RPMI7951 (cell line): ENCODE measurements around the gene SLC5A12. TPM values are rescaled to one million over a fixed set of nuclear protein-coding genes. Genes with fewer than 3 reads are reported as not detected.

Experiments used
- DNase-seq: peaks from one replicate; pipeline ENCODE4 v3.0.0-alpha.2; 2012; ENCODE audit warnings: low read depth
- total RNA-seq: library from RNA; depleted of rRNA; stranded (reverse); fragments of >200 nt; shearing (Covaris generic); gene quantifications from 2 replicates; pipeline ENCODE4 v1.2.3, GENCODE V29; 2014

Gene SLC5A12
- total RNA-seq, 1 experiment from 2014 or later = not detected

DNA sequence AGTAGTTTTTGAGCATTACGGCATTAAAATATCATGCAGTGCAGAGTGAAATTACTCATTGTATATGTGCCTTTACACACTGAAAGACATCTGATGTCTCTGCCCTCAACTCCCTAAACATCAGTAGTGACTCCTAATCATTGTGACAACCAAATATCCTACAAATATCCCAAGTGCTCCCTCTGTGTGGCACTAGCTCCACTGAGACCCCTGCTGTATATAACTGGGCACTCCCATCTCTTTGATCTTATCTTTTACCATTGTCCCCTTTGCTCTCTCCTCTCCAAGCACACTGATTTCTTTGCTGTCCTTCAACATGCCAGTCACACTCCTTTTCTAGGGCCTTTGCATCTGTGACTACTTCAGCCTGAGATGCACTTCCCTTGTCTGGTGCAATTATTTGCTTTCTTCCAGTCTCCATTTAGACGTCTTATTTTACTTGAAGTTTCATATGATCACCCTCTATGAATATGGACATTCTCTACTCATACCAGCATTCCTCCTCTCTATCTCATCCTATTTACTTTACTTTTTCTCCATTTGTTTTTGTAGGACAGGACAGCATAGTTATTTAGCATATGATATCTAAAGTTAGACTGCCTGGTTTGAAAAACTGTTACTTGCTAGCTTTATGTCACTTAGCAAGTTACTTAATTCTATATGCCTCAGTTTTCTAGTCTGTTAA lies 2.4 kb downstream of the SLC5A12 start:
- DNase-seq = no peak

DNA sequence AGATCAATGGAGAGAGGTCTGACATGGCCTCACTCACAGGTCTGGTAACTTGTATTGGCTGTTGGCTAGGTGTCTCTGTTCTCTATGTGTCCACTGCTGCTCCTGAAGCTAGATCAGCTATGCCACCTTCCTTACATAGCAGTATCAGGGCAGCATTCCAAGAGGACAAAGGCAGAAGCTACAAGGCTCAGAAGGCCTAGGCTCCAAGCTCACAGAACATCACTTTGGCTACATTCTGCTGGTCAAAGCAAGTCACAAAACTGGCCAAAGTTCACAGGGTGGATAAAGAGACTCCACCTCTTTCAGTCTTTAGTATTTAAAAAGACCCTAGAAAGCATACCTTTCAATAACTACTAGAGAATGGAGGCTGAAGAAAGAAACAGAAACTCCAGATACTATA lies 4.1 kb downstream of the SLC5A12 start:
- DNase-seq = no peak

DNA sequence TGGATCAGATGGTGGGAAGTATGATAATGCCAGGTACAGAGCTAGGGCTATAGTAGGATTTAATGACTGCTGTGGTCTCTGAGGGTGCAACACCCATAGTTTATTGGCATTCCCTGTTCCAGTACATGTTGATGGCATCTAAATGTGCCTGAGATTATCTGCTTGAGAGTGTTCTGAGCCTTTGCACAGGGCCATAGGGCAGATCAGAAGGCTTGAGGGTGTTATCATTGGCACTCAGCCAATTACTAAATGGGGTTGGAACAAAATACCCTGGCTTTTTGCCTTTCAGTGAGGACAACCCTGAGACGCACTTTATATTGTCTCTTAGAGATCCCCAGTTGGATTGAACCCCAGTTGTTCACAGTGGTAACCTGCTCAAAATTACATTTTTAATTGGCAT lies 6.7 kb downstream of the SLC5A12 start:
- no peak for DNase-seq

DNA sequence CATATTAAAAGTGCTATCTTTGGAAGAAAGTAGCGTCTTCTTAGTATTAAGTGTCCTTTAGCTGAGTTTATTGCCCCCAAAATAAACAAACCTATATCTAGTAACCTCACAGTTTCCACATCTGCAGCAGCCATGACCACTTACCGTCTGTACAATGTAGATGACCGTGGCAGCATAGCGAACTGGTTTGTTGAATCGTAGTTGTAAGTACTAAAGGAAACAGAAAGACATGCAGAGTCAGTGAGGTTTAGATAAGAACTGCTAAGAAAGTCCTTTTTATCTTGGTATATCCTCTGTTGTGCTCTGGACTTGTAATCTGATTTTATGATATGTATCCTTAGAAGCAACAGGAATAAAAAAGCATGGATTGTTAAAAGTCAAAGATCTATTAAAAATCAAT lies 9.4 kb downstream of the SLC5A12 start:
- no peak for DNase-seq

DNA sequence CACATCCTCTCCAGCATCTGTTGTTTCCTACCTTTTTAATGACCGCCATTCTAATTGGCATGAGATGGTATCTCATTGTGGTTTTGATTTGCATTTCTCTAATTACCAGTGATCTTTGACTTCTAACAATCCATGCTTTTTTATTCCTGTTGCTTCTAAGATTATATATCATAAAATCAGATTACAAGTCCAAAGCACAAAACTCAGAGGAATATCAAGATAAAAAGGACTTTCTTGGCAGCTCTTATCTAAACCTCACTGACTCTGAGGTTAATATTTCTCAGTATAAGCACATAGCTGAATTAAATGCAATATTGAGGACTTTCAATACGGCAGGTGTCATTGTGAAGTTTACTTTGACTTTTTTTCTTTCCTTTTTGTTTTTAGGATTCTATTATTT lies 11.4 kb downstream of the SLC5A12 start:
- no peak for DNase-seq

DNA sequence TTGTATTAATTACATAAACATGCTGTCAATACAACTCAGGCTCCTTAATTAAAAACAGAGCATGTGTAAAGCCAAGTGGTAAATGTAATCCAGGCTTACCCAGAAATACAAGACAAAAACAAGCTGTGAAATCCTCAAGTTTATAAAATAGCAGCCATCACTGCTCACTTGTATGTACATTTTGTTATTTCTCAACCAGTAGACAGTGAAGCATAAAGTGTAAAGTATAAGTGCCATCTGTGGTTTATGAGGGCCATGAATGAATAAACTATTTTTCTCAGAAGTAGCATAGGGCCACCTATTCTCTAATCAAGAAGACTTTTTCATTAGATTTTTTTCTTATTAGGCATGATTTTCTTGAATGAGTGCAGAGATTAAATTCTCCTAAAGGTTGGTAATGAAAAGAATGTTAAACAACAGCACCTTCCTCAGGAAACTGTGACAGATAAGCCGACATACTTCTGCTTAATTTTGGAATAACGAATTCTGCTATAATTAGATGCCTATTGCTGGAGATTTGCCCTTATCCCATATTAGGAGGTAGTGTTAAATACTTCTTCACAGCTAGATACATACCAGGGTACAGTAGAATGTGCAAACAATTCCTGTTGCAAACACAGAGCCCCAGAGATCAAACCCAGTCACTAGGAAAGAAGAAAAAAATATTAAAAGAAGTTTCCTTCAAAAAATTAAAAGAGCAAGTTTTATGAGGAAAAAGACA lies 13.0 kb downstream of the SLC5A12 start:
- no peak for DNase-seq

DNA sequence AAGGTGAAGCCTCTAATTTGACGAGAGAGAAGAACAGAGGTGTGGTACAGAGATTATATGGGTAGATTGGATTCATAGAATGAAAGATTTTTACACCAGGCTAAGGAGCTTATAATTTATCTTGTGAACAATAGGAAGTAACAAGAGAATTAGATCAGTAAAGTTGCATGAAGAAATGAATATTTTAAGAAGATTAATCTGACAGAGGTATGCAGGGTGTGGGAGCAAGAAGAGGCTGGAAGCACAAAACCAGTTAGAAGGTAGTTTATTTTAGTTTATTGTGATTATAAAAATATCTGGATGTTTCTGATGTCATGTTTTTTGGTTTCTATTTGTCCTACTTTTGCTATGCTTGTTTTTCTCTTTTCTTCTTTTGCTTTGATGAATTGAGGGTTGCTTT lies 15.7 kb downstream of the SLC5A12 start:
- no peak for DNase-seq

DNA sequence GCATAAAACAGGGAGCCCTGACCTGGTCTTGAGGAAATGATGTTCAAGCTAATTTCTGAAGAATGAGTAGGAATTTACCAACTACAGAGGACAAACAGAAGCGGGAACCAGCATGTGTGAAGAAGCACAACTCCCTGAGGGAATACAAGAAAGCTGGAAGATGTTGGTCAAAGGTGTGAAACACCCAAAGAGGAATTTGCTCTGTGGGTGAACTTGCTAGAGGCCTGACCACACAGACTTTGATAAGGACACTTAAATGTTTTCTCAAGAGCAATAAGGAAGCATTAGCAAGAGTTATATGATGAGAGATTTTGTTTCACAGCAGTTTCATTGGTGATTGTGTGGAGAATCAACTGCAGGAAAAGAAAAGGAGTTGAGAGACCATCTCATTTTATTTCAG lies 17.6 kb downstream of the SLC5A12 start:
- DNase-seq = peak; percentile 0

DNA sequence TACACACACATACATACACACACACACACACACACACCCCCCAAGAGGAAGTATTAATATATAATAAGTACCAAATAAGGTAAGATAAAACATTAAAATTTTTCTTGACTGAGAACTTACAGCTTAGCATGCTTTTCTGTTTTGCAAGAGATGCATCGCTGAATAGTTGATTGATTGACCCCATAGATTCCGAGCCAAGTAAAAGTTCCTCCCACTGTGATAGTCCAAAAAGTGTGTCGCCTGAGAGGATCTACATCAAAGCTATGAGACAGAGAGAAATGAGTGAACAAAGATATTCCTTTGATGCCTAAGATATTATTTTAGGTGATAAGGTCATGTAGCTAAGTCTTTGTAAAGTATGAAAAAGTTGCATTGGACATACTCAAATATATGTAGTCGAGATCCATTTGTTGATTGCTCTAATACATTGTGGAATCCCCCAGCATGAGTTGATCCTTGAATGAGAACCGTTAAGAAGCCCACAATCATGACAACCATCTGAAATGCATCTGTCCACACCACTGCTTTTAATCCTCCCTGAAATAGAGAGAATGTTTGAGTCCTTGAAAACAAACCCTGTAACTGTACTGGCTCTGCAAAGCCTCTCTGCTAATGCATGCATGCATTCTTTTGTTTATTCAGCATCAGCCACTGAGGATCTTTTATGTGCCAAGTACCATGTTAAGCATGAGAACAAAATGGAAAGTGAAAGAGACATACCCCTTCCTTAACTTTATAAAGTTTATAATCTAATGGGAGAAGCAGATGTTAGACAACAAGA lies 18.3 kb downstream of the SLC5A12 start:
- no peak for DNase-seq

DNA sequence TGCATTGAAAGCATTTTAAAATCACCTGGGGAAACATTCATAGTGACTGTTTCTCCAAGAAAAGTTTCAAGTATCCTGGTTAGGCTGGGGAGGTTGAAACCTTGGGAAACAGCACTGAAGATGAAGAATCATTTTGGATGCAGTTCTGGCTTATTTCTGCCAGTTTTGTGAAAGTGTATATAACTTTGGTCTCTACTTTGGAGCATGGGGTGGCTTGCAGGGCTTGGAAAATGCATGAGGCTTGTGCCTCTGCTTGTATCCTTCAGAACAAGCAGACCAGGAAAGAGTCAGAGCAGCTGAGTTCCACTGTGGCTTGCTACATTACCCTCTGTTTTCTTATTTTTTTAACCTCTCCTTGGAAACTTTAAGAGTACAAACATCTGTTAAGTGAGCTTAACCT lies 19.5 kb downstream of the SLC5A12 start:
- no peak for DNase-seq

DNA sequence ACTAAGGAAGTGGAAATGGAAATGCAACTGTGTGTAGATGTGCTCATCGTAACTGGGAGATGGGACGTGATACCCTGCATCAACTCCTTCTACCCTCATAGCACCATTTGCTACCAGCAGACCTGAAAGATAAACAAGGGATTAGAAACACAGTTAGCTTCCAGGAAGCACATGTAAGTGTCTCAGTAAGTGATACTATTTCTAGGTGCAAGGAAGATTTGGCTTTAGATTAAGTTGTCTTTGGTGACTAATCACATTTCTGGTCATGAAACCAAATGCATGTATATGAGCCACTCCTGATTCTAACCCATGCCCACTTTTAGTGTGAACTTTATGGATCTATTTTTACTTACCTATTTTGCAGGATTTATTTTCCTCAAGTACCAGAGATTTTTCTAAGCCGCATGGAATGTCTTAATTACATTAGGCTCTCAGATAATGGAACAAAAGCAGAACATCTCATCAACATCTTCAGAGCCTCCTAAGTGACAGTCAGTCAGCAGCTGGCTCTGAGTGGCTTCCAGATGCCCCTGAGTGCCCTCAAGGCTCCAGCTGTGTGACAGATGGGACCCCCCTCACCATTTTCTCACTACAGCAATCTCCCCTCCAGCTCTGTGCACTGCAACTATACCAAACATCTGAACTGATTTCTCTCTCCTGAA lies 21.2 kb downstream of the SLC5A12 start:
- DNase-seq = no peak

DNA sequence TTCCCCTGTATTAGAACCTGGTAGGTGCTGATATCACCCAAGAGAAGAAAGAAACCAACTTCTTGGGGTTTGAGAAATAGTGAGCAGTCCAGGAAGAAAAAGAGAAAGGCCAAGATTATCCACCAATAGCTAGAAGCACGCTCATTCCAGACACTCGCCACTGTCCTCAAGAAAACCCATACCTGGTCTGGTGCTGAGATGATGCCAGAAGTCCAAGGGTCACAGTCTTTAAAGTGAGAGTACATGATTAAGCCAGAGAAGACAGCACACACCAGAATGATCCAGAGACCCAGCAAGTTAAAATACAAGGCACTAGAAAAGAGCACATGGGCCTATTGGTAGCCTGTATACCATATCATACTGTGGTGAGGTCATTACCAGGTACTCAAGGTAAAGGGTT lies 23.6 kb downstream of the SLC5A12 start:
- no peak for DNase-seq

DNA sequence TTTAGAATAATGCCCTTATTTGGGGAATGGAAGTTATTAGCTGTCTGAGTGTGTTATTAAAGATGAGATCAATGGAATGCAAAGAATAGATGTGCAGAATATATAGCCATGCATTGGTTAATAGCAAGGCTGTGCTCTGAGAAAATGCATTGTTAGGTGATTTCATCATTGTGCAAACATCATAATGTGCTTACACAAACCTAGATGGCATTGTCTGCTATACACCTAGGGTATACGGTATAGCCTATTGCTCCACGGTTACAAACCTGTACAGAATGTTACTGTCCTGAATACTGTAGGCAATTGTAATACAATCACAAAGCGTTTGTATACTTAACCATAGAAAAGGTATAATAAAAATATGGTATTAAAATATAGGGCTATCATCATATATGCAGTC lies 25.5 kb downstream of the SLC5A12 start:
- no peak for DNase-seq

DNA sequence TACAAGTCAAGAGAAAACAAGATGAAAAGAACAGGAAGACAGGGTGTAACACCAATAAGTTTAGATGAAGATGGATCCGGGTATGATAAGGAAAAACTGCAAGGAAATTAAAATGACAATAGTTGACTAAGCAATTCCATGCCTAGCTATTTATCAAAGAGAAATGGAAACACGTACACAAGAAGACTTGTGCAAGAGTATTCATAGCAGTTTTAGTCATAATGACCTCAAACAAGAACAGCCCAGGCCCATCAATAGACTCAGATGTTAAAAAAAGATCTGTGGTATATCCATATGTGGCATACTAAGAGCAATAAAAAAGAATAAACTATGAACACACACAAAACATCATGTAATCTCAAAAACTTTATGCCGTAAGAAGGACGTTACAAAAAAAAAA lies 33.2 kb downstream of the SLC5A12 start:
- DNase-seq = no peak

DNA sequence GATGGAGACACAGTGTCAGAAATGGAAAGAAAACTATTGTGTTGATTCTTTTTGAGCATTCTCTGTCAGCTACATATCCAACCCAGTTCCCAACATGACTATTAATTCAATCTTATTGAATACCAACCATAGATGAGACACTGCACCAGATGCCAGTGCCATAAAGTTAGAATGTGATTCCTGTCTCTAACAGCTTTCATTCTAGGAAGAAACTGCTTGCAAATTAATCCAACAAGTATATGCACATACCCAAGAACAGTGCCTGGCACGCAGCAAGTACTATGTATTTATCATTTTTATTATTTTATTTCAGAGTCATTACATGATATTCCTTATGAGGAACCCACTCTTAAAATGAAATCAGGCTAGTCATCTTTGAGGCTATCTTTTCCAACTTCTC lies 34.5 kb downstream of the SLC5A12 start:
- no peak for DNase-seq

DNA sequence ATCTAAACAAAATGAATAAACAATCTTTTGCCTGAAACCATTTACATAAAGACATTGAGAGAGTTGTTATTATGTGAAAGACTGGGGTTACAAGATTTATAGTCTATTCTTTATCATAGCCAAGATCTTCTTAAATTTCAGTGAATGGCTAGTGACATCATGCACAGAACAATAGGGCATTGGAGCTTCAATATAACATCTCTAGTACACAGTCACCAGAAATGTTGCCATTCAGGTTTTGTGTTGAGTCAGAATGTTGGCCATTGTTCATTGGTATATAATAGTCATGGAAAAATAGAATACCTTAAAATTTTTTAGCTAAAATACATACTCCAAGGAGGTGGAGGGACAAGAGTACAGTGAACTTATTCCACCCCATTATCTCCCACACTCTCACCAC lies 44.3 kb downstream of the SLC5A12 start:
- DNase-seq = peak; percentile 0

DNA sequence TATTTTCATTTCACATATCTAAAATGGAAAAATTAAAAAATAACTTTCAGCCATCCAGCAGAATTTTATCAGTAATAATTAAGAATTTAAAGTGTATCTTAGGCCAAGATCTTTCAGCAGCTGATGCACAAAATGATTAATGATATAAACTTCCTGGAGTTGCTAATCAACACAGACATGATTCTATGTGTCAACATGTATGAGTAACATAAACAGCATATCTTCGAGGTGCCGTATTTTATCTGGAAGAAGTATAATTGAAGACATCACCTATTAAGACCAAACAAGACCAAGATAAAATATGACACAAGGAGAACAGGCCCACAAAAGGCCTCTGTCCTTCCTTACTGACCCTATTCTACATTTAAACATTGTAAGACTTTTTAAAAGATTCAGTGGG lies 45.2 kb downstream of the SLC5A12 start:
- DNase-seq = no peak

DNA sequence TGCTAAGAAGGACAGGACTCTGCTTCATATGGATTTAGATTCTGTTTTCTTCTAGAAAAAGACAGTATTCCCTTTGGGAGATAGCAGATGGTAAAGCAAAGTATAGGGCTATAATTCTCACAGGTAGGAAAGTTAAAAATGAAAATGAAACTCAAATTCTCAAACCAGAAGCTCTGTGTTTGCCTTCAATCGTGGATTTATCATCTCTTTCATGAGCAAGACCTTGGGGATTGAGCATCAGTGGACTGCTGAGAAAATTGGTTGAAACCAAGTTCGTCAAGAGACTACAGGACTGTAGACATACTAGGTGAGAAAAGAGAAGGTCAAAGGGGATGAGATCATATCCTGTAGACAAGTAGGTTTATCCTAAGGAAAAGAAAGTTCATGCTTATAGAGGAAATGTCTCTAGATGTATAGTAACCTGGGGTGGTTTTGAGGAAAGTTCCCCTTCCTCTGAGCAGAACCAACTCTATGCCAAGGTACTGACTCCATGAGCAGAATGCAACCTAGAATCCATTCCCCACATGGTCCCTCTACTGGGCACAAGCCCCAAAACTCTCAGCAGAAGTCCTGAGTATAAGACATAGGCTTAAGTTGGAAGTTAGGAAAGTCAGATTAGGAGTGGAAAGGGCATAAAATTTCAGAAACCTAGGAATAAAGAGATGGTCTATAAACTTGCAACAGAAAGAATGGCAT lies 46.5 kb downstream of the SLC5A12 start:
- no peak for DNase-seq

DNA sequence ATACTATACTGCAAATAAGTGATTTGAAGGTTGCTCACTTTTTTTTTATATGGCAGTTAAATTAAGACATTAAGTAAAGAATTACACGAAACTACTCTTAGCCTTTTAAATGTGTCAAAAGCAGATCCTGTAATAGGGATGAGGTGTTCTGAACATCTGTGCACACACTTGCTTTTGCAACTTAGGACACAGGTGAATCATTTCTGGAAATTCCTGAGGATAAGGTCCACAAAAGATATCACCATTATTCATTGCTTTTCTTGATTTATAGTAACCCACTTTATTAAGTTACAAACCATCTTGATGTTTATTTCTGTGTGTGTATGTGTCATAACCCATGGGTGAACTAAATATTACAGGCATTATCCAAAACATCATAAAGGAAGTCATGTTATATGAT lies 55.9 kb downstream of the SLC5A12 start:
- DNase-seq = no peak

DNA sequence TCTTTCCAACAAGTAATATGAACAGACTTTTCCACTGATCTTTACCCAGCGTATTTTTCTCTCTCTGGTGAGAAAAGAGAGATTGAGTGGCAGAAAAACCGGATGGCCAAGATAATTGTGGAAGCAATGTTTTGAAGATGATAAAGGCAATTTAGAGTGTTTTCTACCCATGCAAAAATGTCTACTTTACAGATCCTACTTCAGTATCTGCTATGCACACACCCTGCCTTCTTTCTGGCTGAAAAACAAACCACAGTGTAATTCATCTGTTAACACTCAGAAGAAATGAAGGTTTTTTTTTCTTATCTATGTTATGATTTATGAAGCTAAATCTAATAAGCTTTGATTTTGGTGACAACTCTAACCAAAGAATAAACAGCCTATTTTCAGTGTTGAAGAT lies 56.8 kb downstream of the SLC5A12 start:
- DNase-seq = no peak

DNA sequence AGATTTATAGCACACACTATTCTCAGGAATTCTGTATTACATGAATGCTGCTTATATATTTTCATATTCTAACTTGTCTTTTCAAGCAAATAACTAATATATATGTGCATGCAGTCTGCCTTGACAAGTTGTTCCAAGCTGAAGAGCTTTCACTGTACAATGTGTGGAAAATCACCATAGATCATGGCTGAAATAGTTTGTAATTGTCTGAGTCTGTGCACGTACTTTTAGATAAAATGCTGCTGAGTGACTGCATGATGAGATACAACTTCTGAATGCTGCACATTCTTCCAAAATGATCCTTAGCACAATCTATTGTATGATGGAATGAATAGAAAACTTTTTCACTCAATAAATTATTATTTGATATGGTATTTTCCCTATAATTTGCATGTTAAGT lies 58.9 kb downstream of the SLC5A12 start:
- no peak for DNase-seq

DNA sequence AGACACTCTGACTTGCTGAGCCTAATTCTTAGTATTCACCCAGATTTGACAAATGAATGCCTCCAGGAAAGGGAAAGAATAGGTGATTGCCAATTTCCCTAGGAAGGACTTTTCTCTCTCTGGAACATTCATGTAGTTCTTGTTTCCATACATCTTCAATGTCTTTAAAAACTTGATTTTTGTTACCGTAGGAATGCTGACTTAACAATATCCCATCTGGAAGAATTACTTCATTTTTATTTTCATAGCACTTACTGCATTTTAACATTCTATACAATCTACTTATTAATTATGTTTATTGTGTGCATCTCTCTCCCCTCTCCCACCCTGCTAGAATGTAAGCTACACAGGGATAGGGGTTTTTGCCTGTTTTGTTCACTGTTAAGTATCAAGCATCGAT lies 66.6 kb downstream of the SLC5A12 start:
- no peak for DNase-seq
